Sigmoid colon (tissue), 3 donors: ENCODE measurements around the gene TMEM181.
"Not testable (repeated sequence)": the region's sequence is repeated elsewhere in the genome, so short reads cannot be mapped to it uniquely, and the experiment has no call there.

Experiments
- POLR2A ChIP-seq, 2 donors: fragments of 450-650 bp; IDR thresholded peaks; one replicate each; pipeline ENCODE4 v1.6.1; 2016; ENCODE audit warnings: antibody characterized with exemption in 2 of 2, mild to moderate bottlenecking in 2 of 2, moderate library complexity in 2 of 2
- TF ChIP-seq, protein P1 (sequence below), 4 experiments: fragments of 450-650 bp in 3 of 4; fragments of 200-600 bp in 1 of 4; IDR thresholded peaks; one replicate each; pipeline ENCODE4 v1.5.1; 2016 to 2019; ENCODE audit warnings: antibody characterized with exemption in 4 of 4, mild to moderate bottlenecking in 3 of 4, moderate library complexity in 2 of 4

DNA sequence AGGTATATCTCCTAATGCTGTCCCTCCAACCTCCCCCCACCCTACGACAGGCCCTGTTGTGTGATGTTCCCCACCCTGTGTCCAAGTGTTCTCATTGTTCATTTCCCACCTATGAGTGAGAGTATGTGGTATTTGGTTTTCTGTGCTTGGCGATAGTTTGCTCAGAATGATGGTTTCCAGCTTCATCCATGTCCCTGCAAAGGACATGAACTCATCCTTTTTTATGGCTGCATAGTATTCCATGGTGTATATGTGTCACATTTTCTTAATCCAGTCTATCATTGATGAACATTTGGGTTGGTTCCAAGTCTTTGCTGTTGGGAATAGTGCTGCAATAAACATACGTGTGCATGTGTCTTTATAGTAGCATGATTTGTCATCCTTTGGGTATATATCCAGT lies 54.7 kb downstream of the TMEM181 start:
- TF ChIP-seq, protein P1, sequence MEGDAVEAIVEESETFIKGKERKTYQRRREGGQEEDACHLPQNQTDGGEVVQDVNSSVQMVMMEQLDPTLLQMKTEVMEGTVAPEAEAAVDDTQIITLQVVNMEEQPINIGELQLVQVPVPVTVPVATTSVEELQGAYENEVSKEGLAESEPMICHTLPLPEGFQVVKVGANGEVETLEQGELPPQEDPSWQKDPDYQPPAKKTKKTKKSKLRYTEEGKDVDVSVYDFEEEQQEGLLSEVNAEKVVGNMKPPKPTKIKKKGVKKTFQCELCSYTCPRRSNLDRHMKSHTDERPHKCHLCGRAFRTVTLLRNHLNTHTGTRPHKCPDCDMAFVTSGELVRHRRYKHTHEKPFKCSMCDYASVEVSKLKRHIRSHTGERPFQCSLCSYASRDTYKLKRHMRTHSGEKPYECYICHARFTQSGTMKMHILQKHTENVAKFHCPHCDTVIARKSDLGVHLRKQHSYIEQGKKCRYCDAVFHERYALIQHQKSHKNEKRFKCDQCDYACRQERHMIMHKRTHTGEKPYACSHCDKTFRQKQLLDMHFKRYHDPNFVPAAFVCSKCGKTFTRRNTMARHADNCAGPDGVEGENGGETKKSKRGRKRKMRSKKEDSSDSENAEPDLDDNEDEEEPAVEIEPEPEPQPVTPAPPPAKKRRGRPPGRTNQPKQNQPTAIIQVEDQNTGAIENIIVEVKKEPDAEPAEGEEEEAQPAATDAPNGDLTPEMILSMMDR (IDR thresholded peaks at IDR 0.05): not testable (repeated sequence)
- TF ChIP-seq POLR2A (IDR thresholded peaks at IDR 0.05): not testable (repeated sequence)
